ENCODE data around the gene SPACA4. TPM values are rescaled to one million over a fixed set of nuclear protein-coding genes. Genes with fewer than 3 reads are reported as not detected.

Gene SPACA4
- total and polyA plus RNA-seq, 10 of the 15 experiments (the other 5 are each of a cell fraction or from before 2014, with no cell fraction given) = not detected

GRCh38 chr19:48588670-48589401 lies 17.7 kb upstream of the SPACA4 start (continued):
- no peak for TF ChIP-seq E2F8 (IDR thresholded peaks at IDR 0.05; ENCODE audit: low read depth, partially characterized antibody)
- TF ChIP-seq CREB1 (IDR thresholded peaks at IDR 0.05; ENCODE audit: low read depth) = peak; percentile 44; the same call in 1 of the 2 replicates
- 0 out of 2 replicates have a peak, but pooled peaks have one; percentile 42 for TF ChIP-seq KDM1A (IDR thresholded peaks at IDR 0.05; ENCODE audit: borderline replicate concordance)
- TF ChIP-seq DPF2 (IDR thresholded peaks at IDR 0.05) = no peak; the same call in 1 of the 2 replicates
- no peak for TF ChIP-seq ZBTB4 (CRISPR knock-in tag; IDR thresholded peaks at IDR 0.05)
- TF ChIP-seq POLR2AphosphoS2 (IDR thresholded peaks at IDR 0.05; ENCODE audit: low read depth, low read length) = no peak
- TF ChIP-seq RB1 (IDR thresholded peaks at IDR 0.05; ENCODE audit: borderline replicate concordance) = 0 out of 2 replicates have a peak, but pooled peaks have one; percentile 55
- TF ChIP-seq MLLT1 (IDR thresholded peaks at IDR 0.05) = peak; percentile 57; the same call in 1 of the 2 replicates
- peak; percentile 84; the same call in 1 of the 2 replicates for TF ChIP-seq ZNF217 (IDR thresholded peaks at IDR 0.05)
- no peak for TF ChIP-seq CEBPB (IDR thresholded peaks at IDR 0.05; ENCODE audit: borderline replicate concordance in 1 of 2, low read depth in 2 of 2, low read length in 2 of 2)
- TF ChIP-seq NFYB (IDR thresholded peaks at IDR 0.05; ENCODE audit: insufficient read depth, low read depth, low read length) = no peak
- no peak for TF ChIP-seq PML (IDR thresholded peaks at IDR 0.05; ENCODE audit: low read length)
- TF ChIP-seq ZBED1 (IDR thresholded peaks at IDR 0.05; ENCODE audit: borderline replicate concordance) = no peak
- TF ChIP-seq CUX1 (IDR thresholded peaks at IDR 0.05; ENCODE audit: insufficient replicate concordance, low read depth, low read length) = no peak
- no peak for TF ChIP-seq RELA (IDR thresholded peaks at IDR 0.05; ENCODE audit: borderline replicate concordance, partially characterized antibody)

All from GM12878 (cell line).